ENCODE measurements around the gene SLIT1.

SLIT1 gene

DNA sequence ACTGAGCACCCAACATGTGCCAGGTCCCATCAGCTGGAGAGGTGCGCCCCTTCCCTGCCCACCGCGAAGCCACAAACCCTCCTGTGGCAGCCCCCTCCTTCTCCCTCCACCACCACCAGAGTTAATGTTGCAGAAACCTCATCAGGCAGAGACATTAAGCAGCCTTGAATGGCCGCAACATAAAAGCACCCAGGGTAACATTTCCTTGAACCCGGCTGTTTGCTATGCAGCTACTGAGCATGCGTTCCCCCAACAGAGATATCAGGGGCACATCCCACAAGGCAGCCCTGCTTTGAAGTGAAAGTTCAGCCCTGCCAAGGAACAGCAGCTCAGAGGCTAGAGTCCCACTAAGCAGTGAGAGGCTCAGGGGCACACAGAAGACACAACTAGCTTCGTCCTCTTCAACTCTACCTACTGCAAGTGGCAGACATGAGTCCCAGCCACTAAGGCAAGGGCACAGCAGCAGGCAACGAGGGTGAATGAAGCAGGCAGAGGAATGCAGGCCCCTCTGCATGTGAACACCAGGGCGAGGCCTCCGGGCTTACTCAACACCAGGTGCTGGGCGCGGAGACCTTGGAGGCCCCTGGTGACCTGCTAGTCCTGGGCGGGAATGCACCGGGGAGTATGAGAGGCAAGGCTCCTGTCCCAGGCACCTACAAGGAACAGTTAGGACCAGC, 107.4 kb downstream of the SLIT1 start:
- Histone ChIP-seq H3K27ac (ENCODE audit: low read depth, low read length) (no peak overlapping the region), H3K79me2 (ENCODE audit: insufficient read depth, low read length) (no peaks in the 10 kb centered on the region), H3K4me2 (ENCODE audit: low read depth, low read length, poor library complexity, severe bottlenecking) (no peak overlapping the region), H2AFZ (ENCODE audit: low read depth, low read length, severe bottlenecking) (no peak overlapping the region), H3K9ac (ENCODE audit: low read length) (no peak overlapping the region), H3K9me2 (replicated peaks; ENCODE audit: insufficient read depth, low read length) (no peaks in the 10 kb centered on the region), H4K20me1 (ENCODE audit: low read depth, low read length) (no peaks in the 10 kb centered on the region), H3K9me3 (ENCODE audit: insufficient read depth, low read length) (no peaks in the 10 kb centered on the region), H3K4me3 (ENCODE audit: insufficient read depth, low read length, poor library complexity, severe bottlenecking) (no peak overlapping the region), H3F3A (ENCODE audit: insufficient read depth) (no peaks in the 10 kb centered on the region), H3K36me3 (ENCODE audit: low read length) (no peaks in the 10 kb centered on the region), H3K27me3 (ENCODE audit: low read length) (no peaks in the 10 kb centered on the region)
- TF ChIP-seq, protein P1, sequence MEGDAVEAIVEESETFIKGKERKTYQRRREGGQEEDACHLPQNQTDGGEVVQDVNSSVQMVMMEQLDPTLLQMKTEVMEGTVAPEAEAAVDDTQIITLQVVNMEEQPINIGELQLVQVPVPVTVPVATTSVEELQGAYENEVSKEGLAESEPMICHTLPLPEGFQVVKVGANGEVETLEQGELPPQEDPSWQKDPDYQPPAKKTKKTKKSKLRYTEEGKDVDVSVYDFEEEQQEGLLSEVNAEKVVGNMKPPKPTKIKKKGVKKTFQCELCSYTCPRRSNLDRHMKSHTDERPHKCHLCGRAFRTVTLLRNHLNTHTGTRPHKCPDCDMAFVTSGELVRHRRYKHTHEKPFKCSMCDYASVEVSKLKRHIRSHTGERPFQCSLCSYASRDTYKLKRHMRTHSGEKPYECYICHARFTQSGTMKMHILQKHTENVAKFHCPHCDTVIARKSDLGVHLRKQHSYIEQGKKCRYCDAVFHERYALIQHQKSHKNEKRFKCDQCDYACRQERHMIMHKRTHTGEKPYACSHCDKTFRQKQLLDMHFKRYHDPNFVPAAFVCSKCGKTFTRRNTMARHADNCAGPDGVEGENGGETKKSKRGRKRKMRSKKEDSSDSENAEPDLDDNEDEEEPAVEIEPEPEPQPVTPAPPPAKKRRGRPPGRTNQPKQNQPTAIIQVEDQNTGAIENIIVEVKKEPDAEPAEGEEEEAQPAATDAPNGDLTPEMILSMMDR (IDR thresholded peaks at IDR 0.05; ENCODE audit: insufficient read depth, low read length, poor library complexity, severe bottlenecking) = no peak
- TF ChIP-seq EZH2phosphoT487 (conservative IDR thresholded peaks at IDR 0.05; ENCODE audit: low read length) = no peak

DNA sequence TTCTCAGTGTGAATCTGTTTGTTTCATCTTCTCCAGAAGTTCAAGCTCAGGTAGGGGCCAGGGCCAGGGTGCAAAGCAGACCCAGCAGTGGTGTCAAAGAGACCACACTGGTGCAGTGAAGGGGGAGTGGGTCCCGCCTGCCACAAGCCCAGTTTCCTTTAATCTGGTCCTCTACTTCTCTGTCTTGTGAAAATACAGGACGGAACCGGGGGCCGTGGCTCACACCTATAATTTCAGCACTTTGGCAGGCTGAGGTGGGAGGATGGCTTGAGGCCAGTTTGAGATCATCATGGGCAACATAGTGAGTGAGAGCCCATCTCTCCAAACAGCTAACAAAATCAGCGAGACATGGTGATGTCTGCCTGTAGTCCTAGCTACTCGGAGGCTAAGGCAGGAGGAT, 109.0 kb downstream of the SLIT1 start:
- Histone ChIP-seq H3K9me3 (ENCODE audit: insufficient read depth, low read length) (no peaks in the 10 kb centered on the region), H3F3A (ENCODE audit: insufficient read depth) (no peaks in the 10 kb centered on the region), H3K79me2 (ENCODE audit: insufficient read depth, low read length) (no peaks in the 10 kb centered on the region), H3K27me3 (ENCODE audit: low read length) (no peaks in the 10 kb centered on the region), H3K9me2 (replicated peaks; ENCODE audit: insufficient read depth, low read length) (no peaks in the 10 kb centered on the region), H3K36me3 (ENCODE audit: low read length) (no peaks in the 10 kb centered on the region), H3K27ac (ENCODE audit: low read depth, low read length) (no peak overlapping the region), H3K4me3 (ENCODE audit: insufficient read depth, low read length, poor library complexity, severe bottlenecking) (no peak overlapping the region), H4K20me1 (ENCODE audit: low read depth, low read length) (no peaks in the 10 kb centered on the region), H3K9ac (ENCODE audit: low read length) (no peak overlapping the region), H3K4me2 (ENCODE audit: low read depth, low read length, poor library complexity, severe bottlenecking) (no peak overlapping the region), H2AFZ (ENCODE audit: low read depth, low read length, severe bottlenecking) (no peak overlapping the region)
- TF ChIP-seq, protein P1 (IDR thresholded peaks at IDR 0.05; ENCODE audit: insufficient read depth, low read length, poor library complexity, severe bottlenecking) = no peak
- TF ChIP-seq EZH2phosphoT487 (conservative IDR thresholded peaks at IDR 0.05; ENCODE audit: low read length) = no peak

DNA sequence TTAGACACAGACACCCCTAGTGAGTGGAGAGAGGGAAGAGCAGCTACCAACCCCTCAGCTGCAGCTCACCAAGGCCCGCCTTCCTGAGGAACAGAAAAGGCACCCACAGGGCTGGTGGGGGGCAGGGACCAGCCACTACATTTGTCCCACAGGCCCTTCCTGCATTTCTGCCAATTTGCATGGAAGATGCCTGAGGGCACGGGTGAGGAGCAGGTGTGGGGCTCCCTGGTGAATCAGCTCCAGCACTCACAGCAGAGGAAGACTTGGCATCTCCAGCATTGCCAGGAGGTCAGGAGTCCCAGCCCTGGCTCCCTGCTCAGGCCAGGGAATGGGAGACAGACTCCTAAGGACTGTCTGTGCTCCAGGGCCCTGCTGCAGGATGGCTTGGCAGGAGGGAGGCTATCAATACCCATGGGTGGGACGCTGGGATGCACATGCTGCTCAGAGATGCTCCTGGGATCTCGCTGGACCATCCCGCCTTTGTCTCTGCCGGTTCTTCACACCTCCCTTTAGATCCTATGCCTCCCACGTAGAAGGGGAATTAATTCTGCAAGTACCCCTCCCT, 109.7 kb downstream of the SLIT1 start:
- Histone ChIP-seq H3K27ac (ENCODE audit: low read depth, low read length) (no peak overlapping the region), H3K79me2 (ENCODE audit: insufficient read depth, low read length) (no peaks in the 10 kb centered on the region), H3K36me3 (ENCODE audit: low read length) (no peaks in the 10 kb centered on the region), H3K27me3 (ENCODE audit: low read length) (no peaks in the 10 kb centered on the region), H3K9me2 (replicated peaks; ENCODE audit: insufficient read depth, low read length) (no peaks in the 10 kb centered on the region), H2AFZ (ENCODE audit: low read depth, low read length, severe bottlenecking) (no peak overlapping the region), H3K4me2 (ENCODE audit: low read depth, low read length, poor library complexity, severe bottlenecking) (no peak overlapping the region), H3K9ac (ENCODE audit: low read length) (no peak overlapping the region), H3F3A (ENCODE audit: insufficient read depth) (no peaks in the 10 kb centered on the region), H3K9me3 (ENCODE audit: insufficient read depth, low read length) (no peaks in the 10 kb centered on the region), H4K20me1 (ENCODE audit: low read depth, low read length) (no peaks in the 10 kb centered on the region), H3K4me3 (ENCODE audit: insufficient read depth, low read length, poor library complexity, severe bottlenecking) (no peak overlapping the region)
- TF ChIP-seq, protein P1 (IDR thresholded peaks at IDR 0.05; ENCODE audit: insufficient read depth, low read length, poor library complexity, severe bottlenecking) = no peak
- no peak for TF ChIP-seq EZH2phosphoT487 (conservative IDR thresholded peaks at IDR 0.05; ENCODE audit: low read length)

Data from SU-DHL-6 (cell line).